ENCODE results near the gene SH3D19. TPM values are rescaled to one million over a fixed set of nuclear protein-coding genes. Genes with fewer than 3 reads are reported as not detected.

The SH3D19 gene
- total and polyA plus RNA-seq, 9 donors = 23.5 to 41.7 (median 27.9) TPM

GRCh38 chr4:151223465-151223864, 101.9 kb downstream of the SH3D19 start:
- no peak overlapping the region for H3K4me3 ChIP-seq (ENCODE audit: low read length)
- H3K9me3 ChIP-seq (replicated peaks; ENCODE audit: control insufficient read depth, low read depth, low read length) = no peaks in the 10 kb centered on the region
- DNase-seq = no peak
- peaks cover 3% of the 10 kb centered on the region for H3K36me3 ChIP-seq (ENCODE audit: control insufficient read depth, insufficient read depth, low read length)
- H3K27me3 ChIP-seq (ENCODE audit: control insufficient read depth, insufficient read depth, low read length) = no peaks in the 10 kb centered on the region
- H3K4me1 ChIP-seq (ENCODE audit: control insufficient read depth, insufficient read depth, low read length) = peaks cover 3% of the 10 kb centered on the region
- H3K27ac ChIP-seq (ENCODE audit: low read length) = no peak overlapping the region
- WGBS (ENCODE audit: insufficient coverage) = 89% methylated on average over 3 of the region's 4 CpGs

- peaks cover 3% of the 10 kb centered on the region for H3K36me3 ChIP-seq (ENCODE audit: control insufficient read depth, insufficient read depth, low read length)
- no peak overlapping the region for H3K4me3 ChIP-seq (ENCODE audit: low read length)
- H3K27me3 ChIP-seq (ENCODE audit: control insufficient read depth, insufficient read depth, low read length) = no peaks in the 10 kb centered on the region
- DNase-seq = no peak
- WGBS (ENCODE audit: insufficient coverage) = no CpG with 5 or more reads among the region's 2 CpGs
- H3K4me1 ChIP-seq (ENCODE audit: control insufficient read depth, insufficient read depth, low read length) = peaks cover 3% of the 10 kb centered on the region
- H3K27ac ChIP-seq (ENCODE audit: low read length) = no peak overlapping the region
- H3K9me3 ChIP-seq (replicated peaks; ENCODE audit: control insufficient read depth, low read depth, low read length) = no peaks in the 10 kb centered on the region
Measured at GRCh38 chr4:151219948-151220347, 105.5 kb downstream of the SH3D19 start.

GRCh38 chr4:151219091-151219490, 106.3 kb downstream of the SH3D19 start:
- peaks cover 3% of the 10 kb centered on the region for H3K4me1 ChIP-seq (ENCODE audit: control insufficient read depth, insufficient read depth, low read length)
- no peak overlapping the region for H3K27ac ChIP-seq (ENCODE audit: low read length)
- peaks cover 3% of the 10 kb centered on the region for H3K36me3 ChIP-seq (ENCODE audit: control insufficient read depth, insufficient read depth, low read length)
- H3K27me3 ChIP-seq (ENCODE audit: control insufficient read depth, insufficient read depth, low read length) = no peaks in the 10 kb centered on the region
- DNase-seq = no peak
- 83% methylated on average over 4 of the region's 4 CpGs for WGBS (ENCODE audit: insufficient coverage)
- H3K4me3 ChIP-seq (ENCODE audit: low read length) = no peak overlapping the region
- H3K9me3 ChIP-seq (replicated peaks; ENCODE audit: control insufficient read depth, low read depth, low read length) = no peaks in the 10 kb centered on the region

GRCh38 chr4:151218343-151218742, 107.1 kb downstream of the SH3D19 start:
- H3K4me3 ChIP-seq (ENCODE audit: low read length) = no peak overlapping the region
- no peak overlapping the region for H3K27ac ChIP-seq (ENCODE audit: low read length)
- H3K36me3 ChIP-seq (ENCODE audit: control insufficient read depth, insufficient read depth, low read length) = peaks cover 3% of the 10 kb centered on the region
- H3K27me3 ChIP-seq (ENCODE audit: control insufficient read depth, insufficient read depth, low read length) = no peaks in the 10 kb centered on the region
- DNase-seq = no peak
- H3K9me3 ChIP-seq (replicated peaks; ENCODE audit: control insufficient read depth, low read depth, low read length) = no peaks in the 10 kb centered on the region
- WGBS (ENCODE audit: insufficient coverage) = no CpG with 5 or more reads among the region's 2 CpGs
- peaks cover 3% of the 10 kb centered on the region for H3K4me1 ChIP-seq (ENCODE audit: control insufficient read depth, insufficient read depth, low read length)

- Histone ChIP-seq H3K4me1 (ENCODE audit: control insufficient read depth, insufficient read depth, low read length) (peaks cover 3% of the 10 kb centered on the region), H3K27me3 (ENCODE audit: control insufficient read depth, insufficient read depth, low read length) (no peaks in the 10 kb centered on the region), H3K36me3 (ENCODE audit: control insufficient read depth, insufficient read depth, low read length) (peaks cover 3% of the 10 kb centered on the region), H3K9me3 (replicated peaks; ENCODE audit: control insufficient read depth, low read depth, low read length) (no peaks in the 10 kb centered on the region), H3K4me3 (ENCODE audit: low read length) (no peak overlapping the region), H3K27ac (ENCODE audit: low read length) (no peak overlapping the region)
- no CpG with 5 or more reads among the region's 2 CpGs for WGBS (ENCODE audit: insufficient coverage)
- DNase-seq = no peak
Measured at GRCh38 chr4:151217326-151217725, 108.1 kb downstream of the SH3D19 start.

- no peaks in the 10 kb centered on the region for H3K27me3 ChIP-seq (ENCODE audit: control insufficient read depth, insufficient read depth, low read length)
- peak; percentile 40 for DNase-seq
- H3K27ac ChIP-seq (ENCODE audit: low read length) = no peak overlapping the region
- H3K9me3 ChIP-seq (replicated peaks; ENCODE audit: control insufficient read depth, low read depth, low read length) = no peaks in the 10 kb centered on the region
- no peaks in the 10 kb centered on the region for H3K4me1 ChIP-seq (ENCODE audit: control insufficient read depth, insufficient read depth, low read length)
- H3K36me3 ChIP-seq (ENCODE audit: control insufficient read depth, insufficient read depth, low read length) = no peaks in the 10 kb centered on the region
- no CpG with 5 or more reads among the region's 1 CpG for WGBS (ENCODE audit: insufficient coverage)
- H3K4me3 ChIP-seq (ENCODE audit: low read length) = no peak overlapping the region
Measured at GRCh38 chr4:151215295-151215694, 110.1 kb downstream of the SH3D19 start.

GRCh38 chr4:151207868-151208267, 117.5 kb downstream of the SH3D19 start:
- Histone ChIP-seq H3K9me3 (replicated peaks; ENCODE audit: control insufficient read depth, low read depth, low read length) (no peaks in the 10 kb centered on the region), H3K27ac (ENCODE audit: low read length) (no peak overlapping the region), H3K27me3 (ENCODE audit: control insufficient read depth, insufficient read depth, low read length) (no peaks in the 10 kb centered on the region), H3K36me3 (ENCODE audit: control insufficient read depth, insufficient read depth, low read length) (no peaks in the 10 kb centered on the region), H3K4me1 (ENCODE audit: control insufficient read depth, insufficient read depth, low read length) (peaks cover 3% of the 10 kb centered on the region), H3K4me3 (ENCODE audit: low read length) (no peak overlapping the region)
- WGBS (ENCODE audit: insufficient coverage) = no CpG with 5 or more reads among the region's 1 CpG
- no peak for DNase-seq

DNA sequence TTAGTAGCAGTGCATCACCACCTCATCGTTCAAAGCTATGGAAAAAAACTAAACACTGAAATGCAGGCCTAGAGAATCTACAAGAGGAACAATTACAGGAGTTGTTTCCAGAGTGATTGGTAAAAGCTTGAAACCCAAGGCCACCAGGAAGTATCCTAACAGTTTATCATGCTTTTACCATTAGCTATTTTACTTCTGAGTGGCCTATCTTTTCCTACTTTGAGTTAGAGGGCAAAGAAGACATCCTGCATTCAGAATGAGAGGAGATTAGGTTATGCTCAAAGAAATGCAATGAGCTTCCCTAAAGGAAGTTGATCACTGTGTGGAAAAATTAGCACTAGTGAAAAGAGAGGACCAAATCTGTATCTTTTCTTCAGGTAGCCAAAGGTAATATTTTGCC, 118.2 kb downstream of the SH3D19 start:
- no CpG with 5 or more reads among the region's 1 CpG for WGBS (ENCODE audit: insufficient coverage)
- H3K36me3 ChIP-seq (ENCODE audit: control insufficient read depth, insufficient read depth, low read length) = no peaks in the 10 kb centered on the region
- peaks cover 4% of the 10 kb centered on the region for H3K4me1 ChIP-seq (ENCODE audit: control insufficient read depth, insufficient read depth, low read length)
- H3K9me3 ChIP-seq (replicated peaks; ENCODE audit: control insufficient read depth, low read depth, low read length) = no peaks in the 10 kb centered on the region
- H3K27me3 ChIP-seq (ENCODE audit: control insufficient read depth, insufficient read depth, low read length) = no peaks in the 10 kb centered on the region
- DNase-seq = no peak
- peak overlapping the region; percentile 26 for H3K27ac ChIP-seq (ENCODE audit: low read length)
- H3K4me3 ChIP-seq (ENCODE audit: low read length) = no peak overlapping the region

- Histone ChIP-seq H3K27me3 (ENCODE audit: control insufficient read depth, insufficient read depth, low read length) (no peaks in the 10 kb centered on the region), H3K4me1 (ENCODE audit: control insufficient read depth, insufficient read depth, low read length) (peaks cover 4% of the 10 kb centered on the region), H3K27ac (ENCODE audit: low read length) (peak overlapping the region; percentile 44), H3K36me3 (ENCODE audit: control insufficient read depth, insufficient read depth, low read length) (no peaks in the 10 kb centered on the region), H3K4me3 (ENCODE audit: low read length) (no peak overlapping the region), H3K9me3 (replicated peaks; ENCODE audit: control insufficient read depth, low read depth, low read length) (no peaks in the 10 kb centered on the region)
- WGBS (ENCODE audit: insufficient coverage) = 17% methylated on average over 2 of the region's 3 CpGs
- no peak for DNase-seq
Measured at GRCh38 chr4:151206241-151207005, 119.0 kb downstream of the SH3D19 start.

- Histone ChIP-seq H3K27me3 (ENCODE audit: control insufficient read depth, insufficient read depth, low read length) (no peaks in the 10 kb centered on the region), H3K36me3 (ENCODE audit: control insufficient read depth, insufficient read depth, low read length) (no peaks in the 10 kb centered on the region), H3K4me3 (ENCODE audit: low read length) (no peak overlapping the region), H3K27ac (ENCODE audit: low read length) (no peak overlapping the region), H3K9me3 (replicated peaks; ENCODE audit: control insufficient read depth, low read depth, low read length) (no peaks in the 10 kb centered on the region), H3K4me1 (ENCODE audit: control insufficient read depth, insufficient read depth, low read length) (peaks cover 4% of the 10 kb centered on the region)
- DNase-seq = no peak
- no CpG with 5 or more reads among the region's 1 CpG for WGBS (ENCODE audit: insufficient coverage)
Measured at GRCh38 chr4:151205722-151206121, 119.7 kb downstream of the SH3D19 start.
